Measurements from ENCODE around the gene NUDT4.
"Not testable (repeated sequence)": the region's sequence is repeated elsewhere in the genome, so short reads cannot be mapped to it uniquely, and the experiment has no call there.

The NUDT4 gene

DNA sequence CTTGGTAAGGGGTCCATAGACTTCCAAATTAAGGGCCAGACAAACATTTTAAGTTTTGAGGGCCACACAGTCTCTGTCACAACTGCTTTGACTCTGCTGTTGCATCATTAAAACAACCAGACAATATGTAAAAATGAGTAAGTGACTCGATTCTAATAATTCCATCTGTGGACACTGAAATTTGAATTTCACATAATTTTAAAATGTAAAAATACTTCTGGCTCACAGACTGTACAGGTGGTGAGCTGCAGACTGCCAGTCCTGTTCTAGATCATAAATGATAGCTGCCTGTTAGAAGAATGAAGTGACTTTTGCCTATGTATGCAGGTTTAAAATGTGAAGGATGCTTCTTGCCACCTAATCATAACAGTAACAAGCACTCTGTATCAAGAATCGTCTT, 15.7 kb downstream of the NUDT4 start:
- no peak overlapping the region for H3K4me3 ChIP-seq (ENCODE audit: low read depth, low read length)
- DNase-seq (ENCODE audit: low read depth, low spot score): no peak
- in situ Hi-C loops (cut with HindIII; ENCODE audit: low sequenced_read_pairs): no loop called here
- TF ChIP-seq CTCF (IDR thresholded peaks at IDR 0.05; ENCODE audit: low read depth, low read length): no peak

- DNase-seq (ENCODE audit: low read depth, low spot score): no peak
- no peak overlapping the region for H3K4me3 ChIP-seq (ENCODE audit: low read depth, low read length)
- no peak for TF ChIP-seq CTCF (IDR thresholded peaks at IDR 0.05; ENCODE audit: low read depth, low read length)
- in situ Hi-C loops (cut with HindIII; ENCODE audit: low sequenced_read_pairs): no loop called here
These were observed 19.7 kb downstream of the NUDT4 start for GRCh38 chr12:93397412-93397811.

GRCh38 chr12:93399183-93399863, 21.6 kb downstream of the NUDT4 start:
- DNase-seq (ENCODE audit: low read depth, low spot score); in situ Hi-C loops (cut with HindIII; ENCODE audit: low sequenced_read_pairs); H3K4me3 ChIP-seq (ENCODE audit: low read depth, low read length): not testable (repeated sequence)

GRCh38 chr12:93402333-93403311, 24.9 kb downstream of the NUDT4 start:
- H3K4me3 ChIP-seq (ENCODE audit: low read depth, low read length): no peak overlapping the region
- no peak for DNase-seq (ENCODE audit: low read depth, low spot score)
- in situ Hi-C loops (cut with HindIII; ENCODE audit: low sequenced_read_pairs): loop anchor here (25.0 kb wide), 1 partner anchor 440 kb away; no protein-coding TSS in a partner anchor
- no peak for TF ChIP-seq CTCF (IDR thresholded peaks at IDR 0.05; ENCODE audit: low read depth, low read length)

- no peak overlapping the region for H3K4me3 ChIP-seq (ENCODE audit: low read depth, low read length)
- TF ChIP-seq CTCF (IDR thresholded peaks at IDR 0.05; ENCODE audit: low read depth, low read length): no peak
- in situ Hi-C loops (cut with HindIII; ENCODE audit: low sequenced_read_pairs): loop anchor here (25.0 kb wide), 1 partner anchor 442 kb away; no protein-coding TSS in a partner anchor
- no peak for DNase-seq (ENCODE audit: low read depth, low spot score)
These were observed 26.5 kb downstream of the NUDT4 start for GRCh38 chr12:93403988-93404803.

- DNase-seq (ENCODE audit: low read depth, low spot score): no peak
- in situ Hi-C loops (cut with HindIII; ENCODE audit: low sequenced_read_pairs): loop anchor here (25.0 kb wide), 1 partner anchor 443 kb away; no protein-coding TSS in a partner anchor
- H3K4me3 ChIP-seq (ENCODE audit: low read depth, low read length): no peak overlapping the region
- TF ChIP-seq CTCF (IDR thresholded peaks at IDR 0.05; ENCODE audit: low read depth, low read length): no peak
These were observed 27.5 kb downstream of the NUDT4 start for GRCh38 chr12:93404961-93405849.

All from astrocyte of the spinal cord (primary cell).